LNCaP clone FGC (cell line): Measurements from ENCODE around the gene ITPRID2.

ENCODE experiments used
- DNase-seq: peaks from one replicate; pipeline ENCODE4 v3.0.0-alpha.2; 2011; ENCODE audit warnings: low read depth
- H3K4me3 ChIP-seq: 2 replicates; pipeline ENCODE4 v1.5.1; 2011; ENCODE audit warnings: mild to moderate bottlenecking, low read depth, low read length, control low read depth
- TF ChIP-seq, protein P1 (sequence below): IDR thresholded peaks from 2 replicates; pipeline ENCODE4 v1.5.1; 2012; ENCODE audit warnings: mild to moderate bottlenecking; ENCODE audit not compliant: control insufficient read depth, insufficient read depth; ENCODE audit errors: extremely low read depth

The ITPRID2 gene

DNA sequence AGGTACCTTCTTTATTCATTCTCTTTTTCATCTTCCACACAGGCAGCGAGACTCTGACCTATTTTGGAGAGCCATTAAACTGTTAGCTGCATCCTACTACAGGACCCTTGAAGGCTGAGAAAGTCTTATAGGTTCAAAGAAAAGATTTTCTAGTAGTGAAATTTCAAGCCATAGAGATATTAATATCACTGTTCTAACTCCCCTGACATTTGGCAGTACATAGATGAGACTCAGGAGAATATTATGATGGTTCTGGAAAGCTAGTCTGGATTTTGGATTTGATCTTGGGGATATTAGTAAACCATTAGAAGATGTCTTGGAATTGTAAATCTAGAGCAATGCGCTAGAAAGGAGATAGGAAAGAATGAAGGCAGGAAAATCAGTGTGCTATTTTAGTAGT is 1.3 kb upstream of the ITPRID2 start:
- TF ChIP-seq, protein P1, sequence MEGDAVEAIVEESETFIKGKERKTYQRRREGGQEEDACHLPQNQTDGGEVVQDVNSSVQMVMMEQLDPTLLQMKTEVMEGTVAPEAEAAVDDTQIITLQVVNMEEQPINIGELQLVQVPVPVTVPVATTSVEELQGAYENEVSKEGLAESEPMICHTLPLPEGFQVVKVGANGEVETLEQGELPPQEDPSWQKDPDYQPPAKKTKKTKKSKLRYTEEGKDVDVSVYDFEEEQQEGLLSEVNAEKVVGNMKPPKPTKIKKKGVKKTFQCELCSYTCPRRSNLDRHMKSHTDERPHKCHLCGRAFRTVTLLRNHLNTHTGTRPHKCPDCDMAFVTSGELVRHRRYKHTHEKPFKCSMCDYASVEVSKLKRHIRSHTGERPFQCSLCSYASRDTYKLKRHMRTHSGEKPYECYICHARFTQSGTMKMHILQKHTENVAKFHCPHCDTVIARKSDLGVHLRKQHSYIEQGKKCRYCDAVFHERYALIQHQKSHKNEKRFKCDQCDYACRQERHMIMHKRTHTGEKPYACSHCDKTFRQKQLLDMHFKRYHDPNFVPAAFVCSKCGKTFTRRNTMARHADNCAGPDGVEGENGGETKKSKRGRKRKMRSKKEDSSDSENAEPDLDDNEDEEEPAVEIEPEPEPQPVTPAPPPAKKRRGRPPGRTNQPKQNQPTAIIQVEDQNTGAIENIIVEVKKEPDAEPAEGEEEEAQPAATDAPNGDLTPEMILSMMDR = no peak
- DNase-seq = no peak
- H3K4me3 ChIP-seq = no peak overlapping the region

DNA sequence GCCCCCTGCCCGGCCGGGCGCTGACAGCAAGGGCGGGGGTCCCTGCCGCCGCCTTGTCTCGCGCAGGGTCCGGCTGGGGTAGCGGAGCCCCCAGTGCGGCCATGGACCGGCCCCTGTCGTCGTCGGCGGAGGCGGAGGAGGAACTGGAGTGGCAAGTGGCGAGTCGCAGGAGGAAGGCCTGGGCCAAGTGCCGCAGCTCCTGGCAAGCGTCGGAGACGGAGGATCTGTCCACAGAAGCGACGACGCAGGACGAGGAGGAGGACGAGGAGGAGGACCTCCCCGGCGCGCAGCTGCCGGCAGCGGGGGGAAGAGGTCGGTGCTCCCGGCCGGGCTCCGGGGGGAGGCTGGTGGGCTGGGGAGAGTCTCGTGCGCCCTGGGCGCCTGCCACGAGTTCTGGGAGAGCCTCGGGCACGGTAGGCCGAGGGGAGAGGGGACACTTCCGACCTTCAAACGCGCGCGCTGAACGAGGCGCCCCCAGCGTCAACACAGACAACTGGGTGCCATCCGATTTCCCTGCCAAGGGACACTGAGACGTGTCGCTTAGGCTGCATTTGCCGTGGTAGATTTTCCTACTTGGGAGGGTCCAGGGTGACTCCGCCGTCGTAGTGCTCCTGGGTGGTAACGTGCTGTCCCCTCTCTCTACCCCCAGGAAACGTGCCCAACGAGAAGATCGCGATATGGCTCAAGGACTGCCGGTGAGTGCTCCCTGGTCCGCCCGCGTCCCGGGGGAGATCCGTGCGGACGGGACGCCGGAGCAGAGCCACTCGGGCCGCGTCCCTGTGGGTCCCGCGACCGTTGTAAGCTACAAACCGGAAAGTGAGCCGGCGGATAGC is 652 bp downstream of the ITPRID2 start:
- peak; percentile 67 for DNase-seq
- TF ChIP-seq, protein P1 = peak; percentile 27; the same call in 1 of the 2 replicates
- H3K4me3 ChIP-seq = peak overlapping the region; percentile 72

DNA sequence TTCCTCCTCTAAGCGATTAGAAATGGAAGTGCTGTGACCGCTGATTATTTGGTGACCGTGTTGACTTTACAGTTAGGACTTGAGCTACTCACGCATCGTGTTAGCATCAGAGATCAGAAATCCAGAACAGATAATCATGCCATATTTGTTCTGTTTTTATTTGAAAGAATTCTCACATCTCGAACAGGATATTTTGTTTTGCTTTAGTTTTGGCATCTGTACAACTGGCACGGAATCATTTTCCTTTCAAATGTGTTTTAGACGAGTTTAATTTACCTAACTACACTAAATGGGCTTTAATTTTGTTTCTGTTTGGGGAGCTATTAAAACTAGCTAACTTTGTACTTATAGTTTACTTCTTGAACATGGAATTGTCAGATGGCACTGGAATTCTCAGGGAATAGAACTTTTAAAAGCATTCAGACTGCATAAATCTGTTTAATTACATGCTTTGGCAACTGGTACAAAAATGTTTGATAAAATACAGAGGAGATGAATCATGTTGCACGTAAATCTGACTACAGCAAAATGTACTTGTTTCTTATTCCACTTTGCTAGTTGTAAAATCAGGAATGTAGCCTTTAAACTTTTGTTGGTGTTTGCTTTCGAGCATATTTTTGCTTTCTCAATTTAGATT is 1.4 kb downstream of the ITPRID2 start:
- H3K4me3 ChIP-seq = peak overlapping the region; percentile 72
- no peak for DNase-seq
- TF ChIP-seq, protein P1 = no peak

DNA sequence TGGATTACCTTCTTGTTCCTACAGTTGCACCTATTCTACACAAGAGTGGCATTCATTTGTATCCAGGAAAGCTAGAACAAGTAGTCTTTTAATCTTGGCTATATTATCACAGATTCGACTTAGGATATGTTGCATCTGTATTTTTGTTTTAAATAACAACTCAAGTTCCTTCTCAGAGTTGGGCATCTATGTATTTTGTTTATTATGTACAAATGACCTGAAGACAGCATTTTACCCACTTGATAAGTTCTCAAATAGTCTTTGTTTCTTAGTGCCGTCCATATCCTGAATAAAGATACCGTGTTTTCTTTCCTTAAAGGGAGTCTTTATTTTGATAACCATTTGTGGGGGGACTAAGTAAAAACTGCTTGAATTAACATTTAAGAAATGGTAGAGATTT is 2.9 kb downstream of the ITPRID2 start:
- TF ChIP-seq, protein P1 = no peak
- DNase-seq = no peak
- H3K4me3 ChIP-seq = no peak overlapping the region

DNA sequence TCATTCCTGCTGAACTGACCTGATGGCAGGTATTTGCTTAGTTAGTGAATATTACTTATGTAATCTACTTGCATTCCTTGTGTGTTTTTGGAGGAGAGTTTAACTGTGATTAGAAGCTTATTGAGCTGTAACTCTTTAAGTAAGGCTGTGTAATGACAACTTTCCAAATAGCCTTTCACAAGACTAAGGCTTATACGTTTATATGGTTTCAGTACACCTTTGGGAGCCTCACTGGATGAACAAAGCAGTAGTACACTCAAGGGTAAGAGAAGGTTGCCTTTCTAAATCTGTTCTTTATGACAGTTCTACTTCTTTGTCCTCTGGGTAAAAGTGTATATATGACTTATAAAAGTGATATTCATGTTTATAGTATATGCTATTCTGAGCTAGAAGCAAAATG is 4.3 kb downstream of the ITPRID2 start:
- TF ChIP-seq, protein P1 = no peak
- no peak for DNase-seq
- H3K4me3 ChIP-seq = no peak overlapping the region

DNA sequence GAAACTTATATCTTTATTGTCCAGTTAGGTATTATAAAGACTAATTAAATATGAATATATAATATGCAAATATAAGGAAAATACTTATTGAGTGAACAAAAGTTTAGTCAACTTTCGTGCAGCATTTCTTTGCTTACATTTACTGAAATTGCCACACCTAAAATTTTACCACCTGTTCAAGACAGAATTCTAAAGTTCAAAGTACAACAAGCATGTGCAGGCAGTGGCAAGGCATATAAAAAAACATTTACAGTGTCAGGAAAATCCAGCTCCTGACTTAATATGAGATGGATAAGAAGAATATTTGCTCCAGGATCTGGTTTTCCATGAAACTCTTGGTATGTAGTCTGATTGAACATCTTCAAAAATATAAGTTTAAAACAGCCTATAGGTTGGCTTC is 4.8 kb downstream of the ITPRID2 start:
- TF ChIP-seq, protein P1 = no peak
- H3K4me3 ChIP-seq = no peak overlapping the region
- DNase-seq = no peak
